ENCODE results near the gene AFF2.

DNA sequence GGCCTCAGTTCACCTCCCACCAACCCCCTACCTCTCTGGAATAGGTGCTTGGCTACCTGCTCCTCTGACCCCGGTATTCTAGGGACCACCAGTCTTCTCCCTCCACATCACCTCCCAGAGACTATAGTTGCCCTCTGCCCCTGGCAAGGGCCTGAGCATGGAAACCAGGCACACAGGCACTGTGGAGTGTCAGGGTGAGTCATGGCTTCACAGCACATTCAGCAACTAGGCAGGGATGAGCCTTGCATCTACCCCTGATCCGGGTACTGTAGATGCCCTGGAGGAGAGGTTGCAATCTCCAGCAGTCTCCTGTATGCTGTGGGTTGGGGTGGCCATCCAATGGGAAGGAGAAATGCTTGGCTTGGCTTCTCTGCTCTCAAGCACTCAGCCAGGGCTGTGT lies 532.0 kb downstream of the AFF2 start:
- TF ChIP-seq, protein P1, sequence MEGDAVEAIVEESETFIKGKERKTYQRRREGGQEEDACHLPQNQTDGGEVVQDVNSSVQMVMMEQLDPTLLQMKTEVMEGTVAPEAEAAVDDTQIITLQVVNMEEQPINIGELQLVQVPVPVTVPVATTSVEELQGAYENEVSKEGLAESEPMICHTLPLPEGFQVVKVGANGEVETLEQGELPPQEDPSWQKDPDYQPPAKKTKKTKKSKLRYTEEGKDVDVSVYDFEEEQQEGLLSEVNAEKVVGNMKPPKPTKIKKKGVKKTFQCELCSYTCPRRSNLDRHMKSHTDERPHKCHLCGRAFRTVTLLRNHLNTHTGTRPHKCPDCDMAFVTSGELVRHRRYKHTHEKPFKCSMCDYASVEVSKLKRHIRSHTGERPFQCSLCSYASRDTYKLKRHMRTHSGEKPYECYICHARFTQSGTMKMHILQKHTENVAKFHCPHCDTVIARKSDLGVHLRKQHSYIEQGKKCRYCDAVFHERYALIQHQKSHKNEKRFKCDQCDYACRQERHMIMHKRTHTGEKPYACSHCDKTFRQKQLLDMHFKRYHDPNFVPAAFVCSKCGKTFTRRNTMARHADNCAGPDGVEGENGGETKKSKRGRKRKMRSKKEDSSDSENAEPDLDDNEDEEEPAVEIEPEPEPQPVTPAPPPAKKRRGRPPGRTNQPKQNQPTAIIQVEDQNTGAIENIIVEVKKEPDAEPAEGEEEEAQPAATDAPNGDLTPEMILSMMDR (IDR thresholded peaks at IDR 0.05) = no peak
- TF ChIP-seq POLR2AphosphoS5 (IDR thresholded peaks at IDR 0.05; ENCODE audit: low read depth, low read length) (no peak), RAD21 (IDR thresholded peaks at IDR 0.05; ENCODE audit: low read length) (no peak), EZH2phosphoT487 (IDR thresholded peaks at IDR 0.05; ENCODE audit: borderline replicate concordance, low read depth) (no peak), SMC3 (IDR thresholded peaks at IDR 0.05; ENCODE audit: low read depth, low read length) (no peak), YY1 (IDR thresholded peaks at IDR 0.05; ENCODE audit: low read depth) (no peak), GATA2 (CRISPR knock-in tag; IDR thresholded peaks at IDR 0.05) (no peak), CHD2 (IDR thresholded peaks at IDR 0.05; ENCODE audit: low read length, partially characterized antibody) (no peak), GABPA (IDR thresholded peaks at IDR 0.05; ENCODE audit: low read depth) (no peak), SIN3A (IDR thresholded peaks at IDR 0.05; ENCODE audit: borderline replicate concordance, low read depth, low read length) (no peak), NRF1 (IDR thresholded peaks at IDR 0.05; ENCODE audit: low read depth, low read length) (no peak)
- TF ChIP-seq, protein P2, sequence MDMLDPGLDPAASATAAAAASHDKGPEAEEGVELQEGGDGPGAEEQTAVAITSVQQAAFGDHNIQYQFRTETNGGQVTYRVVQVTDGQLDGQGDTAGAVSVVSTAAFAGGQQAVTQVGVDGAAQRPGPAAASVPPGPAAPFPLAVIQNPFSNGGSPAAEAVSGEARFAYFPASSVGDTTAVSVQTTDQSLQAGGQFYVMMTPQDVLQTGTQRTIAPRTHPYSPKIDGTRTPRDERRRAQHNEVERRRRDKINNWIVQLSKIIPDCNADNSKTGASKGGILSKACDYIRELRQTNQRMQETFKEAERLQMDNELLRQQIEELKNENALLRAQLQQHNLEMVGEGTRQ (IDR thresholded peaks at IDR 0.05; ENCODE audit: borderline replicate concordance, low read depth, low read length) = no peak
- TF ChIP-seq, protein P3, sequence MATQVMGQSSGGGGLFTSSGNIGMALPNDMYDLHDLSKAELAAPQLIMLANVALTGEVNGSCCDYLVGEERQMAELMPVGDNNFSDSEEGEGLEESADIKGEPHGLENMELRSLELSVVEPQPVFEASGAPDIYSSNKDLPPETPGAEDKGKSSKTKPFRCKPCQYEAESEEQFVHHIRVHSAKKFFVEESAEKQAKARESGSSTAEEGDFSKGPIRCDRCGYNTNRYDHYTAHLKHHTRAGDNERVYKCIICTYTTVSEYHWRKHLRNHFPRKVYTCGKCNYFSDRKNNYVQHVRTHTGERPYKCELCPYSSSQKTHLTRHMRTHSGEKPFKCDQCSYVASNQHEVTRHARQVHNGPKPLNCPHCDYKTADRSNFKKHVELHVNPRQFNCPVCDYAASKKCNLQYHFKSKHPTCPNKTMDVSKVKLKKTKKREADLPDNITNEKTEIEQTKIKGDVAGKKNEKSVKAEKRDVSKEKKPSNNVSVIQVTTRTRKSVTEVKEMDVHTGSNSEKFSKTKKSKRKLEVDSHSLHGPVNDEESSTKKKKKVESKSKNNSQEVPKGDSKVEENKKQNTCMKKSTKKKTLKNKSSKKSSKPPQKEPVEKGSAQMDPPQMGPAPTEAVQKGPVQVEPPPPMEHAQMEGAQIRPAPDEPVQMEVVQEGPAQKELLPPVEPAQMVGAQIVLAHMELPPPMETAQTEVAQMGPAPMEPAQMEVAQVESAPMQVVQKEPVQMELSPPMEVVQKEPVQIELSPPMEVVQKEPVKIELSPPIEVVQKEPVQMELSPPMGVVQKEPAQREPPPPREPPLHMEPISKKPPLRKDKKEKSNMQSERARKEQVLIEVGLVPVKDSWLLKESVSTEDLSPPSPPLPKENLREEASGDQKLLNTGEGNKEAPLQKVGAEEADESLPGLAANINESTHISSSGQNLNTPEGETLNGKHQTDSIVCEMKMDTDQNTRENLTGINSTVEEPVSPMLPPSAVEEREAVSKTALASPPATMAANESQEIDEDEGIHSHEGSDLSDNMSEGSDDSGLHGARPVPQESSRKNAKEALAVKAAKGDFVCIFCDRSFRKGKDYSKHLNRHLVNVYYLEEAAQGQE (IDR thresholded peaks at IDR 0.05; ENCODE audit: low read depth, low read length) = no peak

Measured in SK-N-SH (cell line).